ENCODE measurements around the gene USE1.

GRCh38 chr19:17268754-17269153, 53.6 kb downstream of the USE1 start:
- TF ChIP-seq POLR2AphosphoS5 (IDR thresholded peaks at IDR 0.05; ENCODE audit: low read depth, low read length), result no peak
- TF ChIP-seq POLR2A (IDR thresholded peaks at IDR 0.05; ENCODE audit: low read depth, low read length), result no peak
- no peak for TF ChIP-seq TAF1 (IDR thresholded peaks at IDR 0.05; ENCODE audit: borderline replicate concordance, low read depth, low read length)

All from GM12892 (cell line).